Dendritic cell treated with granulocyte-macrophage colony-stimulating factor and Interleukin-4, amounts not matched to agents 40 ng/mL and 50 ng/mL, for 4 days (primary cell): ENCODE results near the gene CHST5.

Experiments used
- H3K27ac Mint-ChIP-seq: one replicate; pipeline ENCODE4 v1.8.0; 2022; ENCODE audit warnings: mild to moderate bottlenecking, mixed read lengths
- H3K27me3 Mint-ChIP-seq: one replicate; pipeline ENCODE4 v1.8.0; 2022; ENCODE audit warnings: mild to moderate bottlenecking, mixed read lengths
- H3K36me3 Mint-ChIP-seq: one replicate; pipeline ENCODE4 v1.8.0; 2022; ENCODE audit warnings: low read depth, mixed read lengths
- H3K4me1 Mint-ChIP-seq: one replicate; pipeline ENCODE4 v1.8.0; 2022; ENCODE audit warnings: low read depth, mixed read lengths
- H3K4me3 Mint-ChIP-seq: one replicate; pipeline ENCODE4 v1.8.0; 2022; ENCODE audit warnings: mild to moderate bottlenecking, moderate library complexity, mixed read lengths
- H3K9me3 Mint-ChIP-seq: one replicate; pipeline ENCODE4 v1.8.0; 2022; ENCODE audit warnings: mixed read lengths
- intact Hi-C: fragments of 100-400 bp; cut with micrococcal nuclease; formaldehyde crosslinking; loops from one replicate; pipeline ENCODE4 v1.15.0; 2022

Gene CHST5

DNA sequence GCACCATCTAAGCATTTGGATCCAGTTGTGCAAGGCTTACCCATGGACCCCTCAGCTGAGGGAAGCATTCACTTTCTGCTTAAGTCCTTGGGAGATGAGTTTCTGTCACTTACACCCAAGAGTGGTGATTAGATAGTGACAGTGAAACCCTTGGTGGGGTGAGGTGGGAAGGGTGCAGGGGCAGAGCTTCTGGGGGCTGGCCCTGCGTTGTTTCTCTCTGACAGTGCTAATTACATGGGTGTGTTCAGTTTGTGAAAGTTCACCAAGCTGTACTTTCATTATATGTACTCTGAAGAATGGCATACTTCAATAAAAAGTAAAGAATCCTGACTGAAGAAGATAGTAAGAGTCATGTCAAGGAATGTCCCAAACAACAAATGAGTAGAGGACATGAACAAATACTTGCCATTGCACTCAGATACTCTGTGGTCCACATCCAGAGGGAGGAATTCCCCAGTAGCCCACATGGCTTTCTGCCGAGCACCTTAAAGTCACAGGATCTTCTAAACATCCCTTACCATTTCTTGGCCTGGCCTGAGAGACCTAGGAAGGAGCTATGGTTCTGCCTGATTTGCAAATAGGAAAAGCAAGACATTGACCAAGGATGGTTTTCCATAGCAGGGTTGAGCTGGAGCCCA lies 49.1 kb downstream of the CHST5 start:
- H3K4me3 Mint-ChIP-seq = no peak overlapping the region
- intact Hi-C loops = no loop called here
- peaks cover 6% of the 10 kb centered on the region for H3K4me1 Mint-ChIP-seq
- H3K27me3 Mint-ChIP-seq = peaks cover 11% of the 10 kb centered on the region
- H3K27ac Mint-ChIP-seq = no peak overlapping the region
- no peaks in the 10 kb centered on the region for H3K9me3 Mint-ChIP-seq
- no peaks in the 10 kb centered on the region for H3K36me3 Mint-ChIP-seq

- intact Hi-C loops = no loop called here
- peaks cover 6% of the 10 kb centered on the region for H3K4me1 Mint-ChIP-seq
- no peaks in the 10 kb centered on the region for H3K9me3 Mint-ChIP-seq
- no peak overlapping the region for H3K4me3 Mint-ChIP-seq
- no peaks in the 10 kb centered on the region for H3K36me3 Mint-ChIP-seq
- peaks cover 15% of the 10 kb centered on the region for H3K27me3 Mint-ChIP-seq
- no peak overlapping the region for H3K27ac Mint-ChIP-seq
These were observed 49.8 kb downstream of the CHST5 start for GRCh38 chr16:75486014-75486675.

- H3K27me3 Mint-ChIP-seq = peaks cover 15% of the 10 kb centered on the region
- intact Hi-C loops = no loop called here
- H3K9me3 Mint-ChIP-seq = no peaks in the 10 kb centered on the region
- peaks cover 6% of the 10 kb centered on the region for H3K4me1 Mint-ChIP-seq
- H3K36me3 Mint-ChIP-seq = no peaks in the 10 kb centered on the region
- H3K27ac Mint-ChIP-seq = no peak overlapping the region
- no peak overlapping the region for H3K4me3 Mint-ChIP-seq
These were observed 50.5 kb downstream of the CHST5 start for GRCh38 chr16:75485230-75486013.

GRCh38 chr16:75483222-75483621 lies 52.7 kb downstream of the CHST5 start:
- Mint-ChIP-seq H3K9me3 (no peaks in the 10 kb centered on the region), H3K4me1 (peaks cover 4% of the 10 kb centered on the region), H3K27me3 (peaks cover 12% of the 10 kb centered on the region), H3K27ac (no peak overlapping the region), H3K36me3 (no peaks in the 10 kb centered on the region), H3K4me3 (no peak overlapping the region)
- intact Hi-C loops = no loop called here

DNA sequence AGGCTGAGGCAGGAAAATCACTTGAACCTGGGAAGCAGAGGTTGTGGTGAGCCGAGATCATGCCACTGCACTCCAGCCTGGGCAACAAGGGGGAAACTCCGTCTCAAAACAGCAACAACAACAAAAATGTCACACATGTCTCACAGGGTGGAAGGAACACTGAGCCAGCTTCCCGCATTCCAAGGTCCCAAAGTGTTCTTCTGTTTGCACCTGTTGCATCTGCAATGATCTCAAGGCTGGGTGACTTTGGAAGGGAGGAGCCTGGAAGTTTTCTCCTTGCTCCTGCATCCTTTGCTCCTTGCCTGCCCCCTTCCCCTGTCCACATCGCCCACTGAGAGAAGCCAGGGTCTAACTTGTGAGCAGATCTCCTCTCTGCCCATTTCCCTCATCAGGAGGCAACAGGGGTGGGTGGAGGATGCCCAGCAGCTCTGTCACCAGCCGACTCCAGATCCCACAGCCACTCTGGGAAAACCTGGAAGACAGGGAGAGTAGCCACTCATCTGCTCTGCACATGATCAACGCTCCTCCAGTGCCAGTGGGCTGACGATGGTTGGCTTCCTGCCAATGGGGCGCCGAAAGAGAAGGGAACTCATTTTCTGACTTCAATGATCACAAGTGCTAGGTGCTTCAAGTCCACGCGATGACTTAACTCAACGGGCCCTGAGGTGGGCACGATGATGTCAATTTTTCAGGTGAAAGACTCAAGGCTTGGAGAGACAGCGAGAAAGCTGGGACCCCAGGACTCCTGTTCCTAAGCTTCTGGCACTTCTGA lies 53.3 kb downstream of the CHST5 start:
- no peaks in the 10 kb centered on the region for H3K36me3 Mint-ChIP-seq
- peaks cover 9% of the 10 kb centered on the region for H3K4me1 Mint-ChIP-seq
- H3K27ac Mint-ChIP-seq = no peak overlapping the region
- H3K27me3 Mint-ChIP-seq = peaks cover 17% of the 10 kb centered on the region
- intact Hi-C loops = no loop called here
- H3K4me3 Mint-ChIP-seq = no peak overlapping the region
- no peaks in the 10 kb centered on the region for H3K9me3 Mint-ChIP-seq

GRCh38 chr16:75481475-75481874 lies 54.4 kb downstream of the CHST5 start:
- no peak overlapping the region for H3K4me3 Mint-ChIP-seq
- peaks cover 17% of the 10 kb centered on the region for H3K27me3 Mint-ChIP-seq
- no peaks in the 10 kb centered on the region for H3K9me3 Mint-ChIP-seq
- peaks cover 11% of the 10 kb centered on the region for H3K4me1 Mint-ChIP-seq
- intact Hi-C loops = no loop called here
- H3K27ac Mint-ChIP-seq = no peak overlapping the region
- H3K36me3 Mint-ChIP-seq = no peaks in the 10 kb centered on the region

DNA sequence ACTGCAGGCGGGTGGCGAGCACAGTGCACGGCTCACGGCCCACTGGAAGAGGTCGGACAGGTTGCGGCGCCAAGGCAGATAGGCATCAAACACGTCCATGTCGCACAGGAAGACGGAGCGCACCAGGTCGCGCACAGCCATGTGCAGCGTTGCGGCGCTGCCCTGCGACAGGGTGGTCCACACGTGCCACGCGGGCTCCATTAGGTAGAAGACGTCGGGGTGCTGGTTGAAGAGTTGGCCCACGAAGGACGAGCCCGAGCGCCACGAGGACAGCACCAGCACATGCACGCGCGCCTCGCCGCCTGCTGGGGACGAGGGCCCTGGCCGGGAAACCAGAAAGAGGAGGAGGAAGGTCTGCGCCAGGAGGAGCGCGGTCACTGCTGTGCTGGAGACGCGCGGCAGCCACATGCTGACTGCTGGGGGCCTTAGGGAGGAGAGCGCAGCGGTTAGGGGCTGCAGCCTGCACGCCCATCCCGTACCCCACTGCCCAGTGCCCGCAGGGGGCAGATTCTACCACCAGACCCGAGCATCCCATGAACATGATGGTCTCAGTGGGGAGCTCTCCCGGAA lies 56.4 kb downstream of the CHST5 start:
- no peak overlapping the region for H3K4me3 Mint-ChIP-seq
- peaks cover 11% of the 10 kb centered on the region for H3K4me1 Mint-ChIP-seq
- no peak overlapping the region for H3K27ac Mint-ChIP-seq
- H3K9me3 Mint-ChIP-seq = no peaks in the 10 kb centered on the region
- intact Hi-C loops = no loop called here
- peaks cover 12% of the 10 kb centered on the region for H3K27me3 Mint-ChIP-seq
- H3K36me3 Mint-ChIP-seq = no peaks in the 10 kb centered on the region
